SU-DHL-6 (cell line): ENCODE results near the gene INVS.
"Not testable (repeated sequence)": the region's sequence is repeated elsewhere in the genome, so short reads cannot be mapped to it uniquely, and the experiment has no call there.

ENCODE experiments used
- H2AFZ ChIP-seq: fragments of 200-600 bp; sonication (generic); 2 replicates; pipeline ENCODE4 v1.6.1; 2014; ENCODE audit warnings: low read depth, mild to moderate bottlenecking, moderate library complexity, mixed read lengths, antibody characterized with exemption, low read length; ENCODE audit not compliant: severe bottlenecking
- H3F3A ChIP-seq: fragments of 200-600 bp; shearing (Covaris generic); 2 replicates; pipeline ENCODE4 v1.6.0; 2016; ENCODE audit warnings: antibody characterized with exemption, mild to moderate bottlenecking; ENCODE audit not compliant: insufficient read depth
- H3K27ac ChIP-seq: fragments of 200-600 bp; sonication (generic); 2 replicates; pipeline ENCODE4 v1.5.1; 2016; ENCODE audit warnings: low read depth, mild to moderate bottlenecking, low read length, moderate library complexity, mixed read lengths
- H3K27me3 ChIP-seq: fragments of 200-600 bp; sonication (generic), shearing (Covaris generic); 2 replicates; pipeline ENCODE4 v1.6.0; 2014; ENCODE audit warnings: mild to moderate bottlenecking, low read length
- H3K36me3 ChIP-seq: fragments of 200-600 bp; sonication (generic); 2 replicates; pipeline ENCODE4 v1.6.1; 2014; ENCODE audit warnings: mild to moderate bottlenecking, low read length, mixed read lengths
- H3K4me2 ChIP-seq: fragments of 300-600, 200-600 bp; shearing (Covaris generic), sonication (generic); 2 replicates; pipeline ENCODE4 v1.6.0; 2014; ENCODE audit warnings: low read length, low read depth, mild to moderate bottlenecking; ENCODE audit not compliant: poor library complexity, severe bottlenecking
- H3K4me3 ChIP-seq: fragments of 200-600 bp; sonication (generic); 2 replicates; pipeline ENCODE4 v1.5.1; 2014; ENCODE audit warnings: antibody characterized with exemption, low read length, mild to moderate bottlenecking, mixed read lengths; ENCODE audit not compliant: insufficient read depth, poor library complexity, severe bottlenecking
- H3K79me2 ChIP-seq: fragments of 200-600 bp; sonication (generic); 2 replicates; pipeline ENCODE4 v1.6.1; 2014; ENCODE audit warnings: mild to moderate bottlenecking, low read length, moderate library complexity; ENCODE audit not compliant: insufficient read depth
- H3K9ac ChIP-seq: fragments of 200-600 bp; sonication (generic); 2 replicates; pipeline ENCODE4 v1.7.0; 2014; ENCODE audit warnings: mild to moderate bottlenecking, low read length
- H3K9me2 ChIP-seq: fragments of 200-600 bp; sonication (generic); replicated peaks from 2 replicates; pipeline ENCODE4 v1.6.1; 2014; ENCODE audit warnings: low read length; ENCODE audit not compliant: insufficient read depth
- H3K9me3 ChIP-seq: fragments of 200-600 bp; sonication (generic); 2 replicates; pipeline ENCODE4 v1.6.1; 2014; ENCODE audit warnings: low read length, mixed read lengths; ENCODE audit not compliant: insufficient read depth
- H4K20me1 ChIP-seq: fragments of 200-600 bp; sonication (generic); 2 replicates; pipeline ENCODE4 v1.6.1; 2014; ENCODE audit warnings: low read depth, mild to moderate bottlenecking, antibody characterized with exemption, low read length, moderate library complexity, mixed read lengths
- CTCF ChIP-seq: fragments of 200-600 bp; sonication (generic); IDR thresholded peaks from one replicate; pipeline ENCODE4 v1.5.1; 2017; ENCODE audit warnings: antibody characterized with exemption, mild to moderate bottlenecking, low read length, moderate library complexity; ENCODE audit not compliant: insufficient read depth, poor library complexity, severe bottlenecking
- EZH2phosphoT487 ChIP-seq: fragments of 200-600 bp; sonication (generic), shearing (Covaris generic); conservative IDR thresholded peaks from 2 replicates; pipeline ENCODE4 v1.6.1; 2018; ENCODE audit warnings: mild to moderate bottlenecking, antibody characterized with exemption, low read length, moderate library complexity, mixed read lengths

INVS gene

GRCh38 chr9:100134731-100135130, 35.7 kb downstream of the INVS start:
- no peak overlapping the region for H3K4me3 ChIP-seq
- H3K9me3 ChIP-seq, result no peaks in the 10 kb centered on the region
- H3K9me2 ChIP-seq, result no peaks in the 10 kb centered on the region
- no peaks in the 10 kb centered on the region for H3K79me2 ChIP-seq
- no peak overlapping the region for H3K27ac ChIP-seq
- H3K36me3 ChIP-seq, result 0 out of 2 replicates have a peak, but pooled peaks cover 4% of the 10 kb centered on the region
- no peaks in the 10 kb centered on the region for H3F3A ChIP-seq
- H3K27me3 ChIP-seq, result no peaks in the 10 kb centered on the region
- TF ChIP-seq EZH2phosphoT487, result no peak
- no peak for TF ChIP-seq CTCF
- no peak overlapping the region for H3K9ac ChIP-seq
- no peak overlapping the region for H2AFZ ChIP-seq
- no peak overlapping the region for H3K4me2 ChIP-seq
- no peaks in the 10 kb centered on the region for H4K20me1 ChIP-seq

DNA sequence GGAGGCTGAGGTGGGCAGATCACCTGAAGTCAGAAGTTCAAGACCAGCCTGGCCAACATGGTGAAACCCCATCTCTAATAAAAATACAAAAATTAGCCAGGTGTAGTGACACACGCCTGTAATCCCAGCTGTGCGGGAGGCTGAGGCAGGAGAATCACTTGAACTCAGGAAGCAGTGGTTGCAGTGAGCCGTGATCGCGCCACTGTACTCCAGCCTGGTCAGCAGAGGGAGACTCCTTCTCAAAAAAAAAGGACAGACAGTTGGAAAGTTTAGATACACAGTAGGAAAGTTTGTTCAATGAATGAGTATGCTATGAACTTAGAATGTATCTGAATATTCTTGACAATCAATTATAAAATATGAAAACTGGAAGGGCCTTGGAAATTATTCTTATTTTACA, 37.8 kb downstream of the INVS start:
- H3K27ac ChIP-seq, H4K20me1 ChIP-seq, H3K79me2 ChIP-seq, H3K9me3 ChIP-seq, H3F3A ChIP-seq, H3K4me2 ChIP-seq, H2AFZ ChIP-seq, H3K9ac ChIP-seq, H3K9me2 ChIP-seq, H3K4me3 ChIP-seq, H3K27me3 ChIP-seq, H3K36me3 ChIP-seq: not testable (repeated sequence)

- not testable (repeated sequence) for H3K27me3 ChIP-seq, H3K4me3 ChIP-seq, H3K79me2 ChIP-seq, H3F3A ChIP-seq, H3K9me3 ChIP-seq, H3K4me2 ChIP-seq, H2AFZ ChIP-seq, H3K27ac ChIP-seq, H3K36me3 ChIP-seq, H4K20me1 ChIP-seq, H3K9ac ChIP-seq, H3K9me2 ChIP-seq
These were observed 41.3 kb downstream of the INVS start for GRCh38 chr9:100140303-100140702.

DNA sequence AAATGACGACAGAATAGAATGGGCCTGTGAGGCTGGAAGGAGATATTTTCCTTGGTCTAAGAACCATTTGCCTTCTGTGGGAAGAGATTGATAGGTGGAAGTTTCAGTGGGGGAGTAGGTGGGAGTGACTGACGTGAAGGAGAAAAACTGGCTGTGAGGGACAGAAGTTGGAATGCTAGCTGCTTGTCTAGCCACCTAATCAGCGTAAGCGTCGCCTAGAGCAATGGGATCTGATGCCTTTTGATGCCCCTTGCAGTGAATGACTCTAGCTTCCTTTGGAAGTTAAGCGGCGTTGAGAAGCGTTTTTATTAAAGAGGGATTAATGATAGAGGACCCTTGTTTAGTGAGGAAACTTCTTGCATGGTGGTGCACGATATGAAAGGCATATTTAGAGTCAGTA, 42.8 kb downstream of the INVS start:
- not testable (repeated sequence) for H2AFZ ChIP-seq, H3K27me3 ChIP-seq, H3F3A ChIP-seq, H3K79me2 ChIP-seq, H3K9ac ChIP-seq, H3K4me3 ChIP-seq, H4K20me1 ChIP-seq, H3K9me3 ChIP-seq, H3K4me2 ChIP-seq, H3K36me3 ChIP-seq, H3K9me2 ChIP-seq, H3K27ac ChIP-seq

- H3K27ac ChIP-seq, H3K79me2 ChIP-seq, H3K9me2 ChIP-seq, H3K9ac ChIP-seq, H4K20me1 ChIP-seq, H2AFZ ChIP-seq, H3K4me3 ChIP-seq, H3F3A ChIP-seq, H3K9me3 ChIP-seq, H3K4me2 ChIP-seq, H3K36me3 ChIP-seq, H3K27me3 ChIP-seq: not testable (repeated sequence)
These were observed 46.3 kb downstream of the INVS start for GRCh38 chr9:100145167-100145934.

- H3K4me3 ChIP-seq, H3K4me2 ChIP-seq: not testable (repeated sequence)
These were observed 46.9 kb downstream of the INVS start for GRCh38 chr9:100145976-100146375.

More at GRCh38 chr9:100145976-100146375, 46.9 kb downstream of the INVS start:
- H3K27me3 ChIP-seq, H3K9me2 ChIP-seq, H2AFZ ChIP-seq, H3K79me2 ChIP-seq, H3F3A ChIP-seq, H3K27ac ChIP-seq, H3K36me3 ChIP-seq, H4K20me1 ChIP-seq, H3K9ac ChIP-seq, H3K9me3 ChIP-seq: not testable (repeated sequence)
